ENCODE data around the gene PARVB.

PARVB gene

DNA sequence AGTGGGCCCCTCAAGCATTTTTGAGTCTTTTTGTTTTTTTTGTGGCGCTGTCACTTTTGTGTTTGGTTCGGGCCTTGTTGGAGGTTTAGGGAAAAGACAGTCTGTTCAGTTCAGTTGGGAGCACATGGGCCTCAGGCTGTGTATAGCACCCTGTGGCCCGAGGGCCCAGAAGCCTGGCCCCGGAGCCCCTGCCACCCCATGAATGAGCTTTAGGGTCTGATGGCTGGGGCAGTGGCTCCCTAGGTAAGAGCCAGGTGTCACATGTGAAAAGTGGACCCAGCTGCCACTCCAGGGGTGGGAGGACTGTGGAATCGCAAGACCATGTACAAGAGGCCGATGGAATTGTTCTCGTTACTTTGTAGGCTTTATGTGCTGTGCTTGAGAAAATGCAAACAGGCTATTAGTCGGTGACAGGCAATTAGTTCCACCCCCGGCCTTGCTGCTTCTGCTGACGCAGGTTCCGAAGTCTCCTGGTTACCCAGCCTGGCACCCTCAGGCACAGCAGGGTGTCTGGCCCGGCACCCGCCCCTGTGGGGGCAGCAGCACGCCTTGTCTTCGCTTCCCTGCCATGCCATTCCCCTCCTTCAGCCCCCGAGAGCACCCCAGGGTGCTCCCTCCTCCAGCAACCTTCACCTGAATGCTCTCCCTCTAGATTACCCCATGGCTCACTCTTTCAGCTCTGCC lies 118.5 kb downstream of the PARVB start:
- no peak for DNase-seq

DNA sequence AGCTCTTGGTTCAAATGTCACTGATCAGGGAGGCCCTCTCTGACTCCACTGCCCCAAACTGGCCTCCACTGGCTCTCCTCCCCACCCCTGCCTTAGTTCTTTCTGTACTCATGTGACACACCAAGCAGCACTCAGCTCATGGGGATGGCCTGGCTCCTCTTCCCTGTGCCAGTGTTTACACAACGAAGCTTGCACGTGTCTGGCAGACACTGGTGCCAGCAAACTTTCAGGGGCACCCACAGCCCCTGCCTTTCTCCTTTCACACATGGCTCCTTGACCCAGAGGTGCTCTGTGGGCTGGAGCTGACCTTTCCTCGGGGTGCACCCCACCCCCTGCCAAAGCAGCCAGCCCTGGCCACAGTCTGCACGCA lies 119.0 kb downstream of the PARVB start:
- DNase-seq: no peak

DNA sequence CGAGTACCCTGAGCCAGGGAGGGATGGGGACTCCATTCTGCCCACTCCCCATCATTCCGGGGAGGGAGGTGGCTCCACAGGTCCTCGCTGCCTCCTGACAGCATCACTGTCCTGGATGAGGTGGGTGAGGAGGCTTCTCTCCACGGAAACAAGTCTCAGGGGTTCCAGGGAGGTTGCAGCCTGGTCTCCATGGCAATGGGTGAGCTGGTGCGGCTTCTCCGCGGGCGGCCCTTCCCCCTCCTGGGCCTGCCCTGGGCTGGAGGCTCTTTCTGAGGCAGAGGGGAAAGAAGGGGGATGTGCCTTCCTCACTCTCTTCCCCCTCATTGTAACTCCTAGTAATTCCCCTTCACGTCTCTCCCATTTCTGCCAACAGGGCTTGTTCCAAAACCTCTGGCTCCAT lies 119.5 kb downstream of the PARVB start:
- no peak for DNase-seq

DNA sequence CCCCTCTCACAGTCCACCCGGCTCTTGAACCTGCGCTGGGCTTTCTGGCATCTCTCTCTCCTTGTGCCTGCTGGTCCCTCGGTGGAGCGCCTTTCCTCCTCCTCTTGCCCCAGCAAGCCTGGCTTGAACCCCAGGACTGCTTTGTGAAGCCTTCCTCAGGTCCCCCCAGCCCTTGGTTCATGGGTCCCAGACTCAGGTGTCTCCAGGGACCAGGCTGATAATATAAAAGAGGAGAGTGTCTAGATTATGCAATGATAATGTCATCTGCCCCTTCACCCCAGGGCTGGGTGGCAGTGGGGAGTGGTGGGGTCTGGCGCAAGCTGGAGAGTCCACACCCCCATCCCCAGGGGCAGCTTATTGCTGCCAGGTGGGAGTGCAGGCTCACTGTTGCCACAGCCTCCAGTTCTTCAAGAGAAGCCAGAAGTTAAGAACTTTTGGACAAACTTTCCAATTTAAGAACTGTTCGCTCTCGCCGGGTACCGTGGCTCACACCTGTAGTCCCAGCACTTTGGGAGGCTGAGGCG lies 120.0 kb downstream of the PARVB start:
- no peak for DNase-seq

DNA sequence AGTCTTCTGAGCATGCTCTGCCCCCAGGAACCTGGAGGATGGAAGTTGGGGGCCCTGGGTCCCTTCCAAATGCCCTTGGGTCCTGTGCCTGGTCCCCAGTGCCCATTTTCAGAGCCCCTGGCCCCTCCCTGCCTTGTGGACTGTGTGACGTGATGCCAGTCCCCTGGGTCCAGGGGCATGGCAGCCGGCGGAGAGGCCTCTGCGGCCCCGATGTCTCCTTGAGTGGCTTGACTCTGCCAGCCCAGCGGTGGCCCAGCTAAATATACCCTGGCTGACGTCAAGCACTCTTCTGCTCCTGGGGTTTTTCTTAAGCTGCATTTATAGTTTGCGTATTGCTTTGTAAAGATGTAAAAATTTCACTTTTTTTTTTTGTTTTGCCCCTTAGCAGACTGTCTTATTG lies 121.4 kb downstream of the PARVB start:
- no peak for DNase-seq

DNA sequence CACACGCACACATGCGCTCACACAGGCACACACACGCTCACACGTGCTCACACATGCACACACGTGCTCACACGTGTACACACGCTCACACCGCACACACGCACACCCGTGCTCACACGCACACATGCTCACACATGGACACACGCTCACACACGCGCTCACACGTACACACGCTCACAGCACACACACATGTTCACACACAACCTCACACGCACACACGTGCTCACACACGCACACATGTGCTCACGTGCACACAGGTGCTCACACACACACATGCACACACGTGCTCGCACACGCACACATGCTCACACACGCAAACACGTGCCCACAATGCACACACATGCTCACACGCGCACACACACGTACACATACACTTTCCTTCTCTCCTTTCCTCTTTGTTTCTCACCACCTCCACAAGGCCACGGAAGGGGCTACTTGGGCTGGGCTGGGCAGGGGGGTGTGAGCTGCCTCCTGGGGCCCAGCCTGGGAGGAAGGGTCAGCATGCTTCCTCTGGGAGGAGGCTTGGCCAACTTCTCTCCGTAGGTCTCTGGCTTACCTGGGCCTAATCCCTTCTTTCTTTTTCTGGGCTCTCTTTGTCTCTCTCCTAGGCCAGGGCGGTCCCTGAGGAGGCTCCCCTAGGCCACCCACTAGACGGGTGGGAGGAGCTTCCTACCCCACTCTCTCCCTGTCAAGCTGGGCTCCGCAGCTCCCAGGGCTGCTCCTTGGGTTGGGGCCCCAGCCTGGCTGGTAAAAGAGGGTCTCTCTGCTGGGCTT lies 122.2 kb downstream of the PARVB start:
- DNase-seq: no peak

DNA sequence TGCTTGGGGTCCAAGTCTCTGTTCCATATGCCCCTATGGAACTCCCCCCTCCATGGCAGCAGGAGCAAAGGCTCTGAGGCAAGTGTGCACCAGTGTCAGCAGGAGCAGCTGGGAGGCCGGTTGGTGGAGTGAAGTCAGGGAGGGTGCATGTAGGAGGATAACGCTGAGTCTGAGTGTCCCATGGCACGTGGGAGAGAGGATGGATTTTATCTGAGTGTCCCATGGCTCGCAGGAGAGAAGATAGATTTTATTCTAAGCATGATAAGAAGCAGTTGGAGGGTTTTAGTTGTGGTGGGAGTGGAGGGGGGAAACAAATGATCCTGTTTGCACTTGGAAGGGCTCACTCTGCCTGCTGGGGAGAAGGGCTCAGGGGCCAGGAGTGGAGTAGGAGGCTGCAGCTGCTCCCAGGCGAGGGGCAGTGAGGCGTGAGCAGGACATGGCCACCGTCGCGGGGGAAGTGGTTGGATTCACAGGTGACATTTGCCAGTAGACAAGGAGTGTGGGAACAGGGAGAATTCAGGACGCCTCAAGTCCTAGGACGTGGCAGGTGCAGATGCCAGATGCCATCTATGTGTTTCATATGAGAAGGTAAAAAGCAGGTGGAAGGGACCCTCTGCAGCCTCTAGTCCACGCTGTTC lies 123.0 kb downstream of the PARVB start:
- no peak for DNase-seq

DNA sequence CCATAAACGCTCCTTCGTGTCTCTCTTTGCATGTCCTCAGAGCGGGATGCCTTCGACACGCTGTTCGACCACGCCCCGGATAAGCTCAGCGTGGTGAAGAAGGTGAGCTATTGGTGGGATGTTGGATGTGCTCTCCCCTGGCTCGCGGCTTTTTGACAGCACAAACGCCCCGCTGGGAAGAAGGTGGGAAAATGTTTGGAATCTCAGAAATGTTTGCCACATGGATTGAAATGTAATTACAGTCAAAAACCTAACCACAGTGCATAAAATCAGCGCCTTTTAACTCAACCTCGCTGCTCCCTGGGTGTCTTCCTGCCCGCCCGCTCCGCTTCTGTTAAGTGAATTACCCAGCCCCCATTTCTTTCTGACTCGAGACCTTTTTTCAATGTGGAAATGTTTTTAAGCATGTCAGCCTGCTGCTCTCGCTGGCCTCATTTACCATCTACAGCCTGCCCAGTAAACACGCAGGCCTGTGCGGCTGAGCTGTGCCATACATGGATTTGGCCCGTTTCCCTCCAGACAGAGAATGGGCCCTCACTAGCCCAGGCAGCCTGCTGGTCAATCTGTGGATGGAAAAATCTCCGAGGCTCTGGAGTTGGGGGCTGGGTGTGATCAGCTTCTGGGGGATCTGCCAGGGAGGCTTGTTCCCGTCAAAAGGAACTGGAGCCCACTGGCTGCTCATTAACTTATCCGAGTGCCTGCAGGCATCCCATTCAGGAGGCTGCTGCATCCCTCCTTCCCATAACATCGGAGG lies 123.9 kb downstream of the PARVB start:
- DNase-seq: no peak

DNA sequence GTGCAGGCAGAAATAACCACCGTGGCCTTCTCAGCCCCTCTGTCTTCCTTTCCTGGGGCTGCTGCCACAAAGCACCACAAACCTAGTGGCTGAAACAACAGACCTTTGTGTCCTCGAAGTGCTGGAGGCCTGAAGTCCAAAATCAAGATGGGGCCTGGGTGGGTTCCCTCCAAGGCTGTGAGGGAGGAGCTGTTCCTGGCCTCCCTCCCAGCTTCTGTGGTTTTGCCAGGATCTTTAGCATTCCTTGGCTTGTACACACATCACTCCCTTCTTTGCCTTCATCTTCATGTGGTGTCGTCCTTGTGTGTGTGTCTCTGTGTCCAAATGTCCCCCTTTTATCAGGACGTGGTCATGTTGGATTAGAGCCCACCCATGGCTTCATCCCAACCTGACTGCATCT lies 127.6 kb downstream of the PARVB start:
- DNase-seq: no peak

DNA sequence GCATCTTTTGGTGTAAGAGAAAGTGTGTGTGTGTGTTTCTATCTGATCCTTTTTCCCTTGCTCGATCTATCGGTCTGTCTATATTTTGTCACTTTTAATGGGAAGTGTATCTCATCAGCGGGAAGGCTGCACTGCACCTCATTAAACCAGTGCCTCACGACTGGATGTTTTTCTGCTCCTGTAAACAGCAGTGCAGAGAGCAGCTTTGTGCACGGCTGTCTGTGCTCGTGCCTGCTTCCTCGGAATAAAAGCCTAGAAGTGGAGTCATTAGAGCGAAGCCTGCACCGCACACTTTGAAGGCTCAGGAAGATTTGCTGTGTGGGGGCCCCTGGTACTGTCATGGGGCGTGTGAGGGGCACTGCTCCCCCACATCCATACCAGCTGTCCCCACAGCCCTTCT lies 129.6 kb downstream of the PARVB start:
- DNase-seq: no peak

DNA sequence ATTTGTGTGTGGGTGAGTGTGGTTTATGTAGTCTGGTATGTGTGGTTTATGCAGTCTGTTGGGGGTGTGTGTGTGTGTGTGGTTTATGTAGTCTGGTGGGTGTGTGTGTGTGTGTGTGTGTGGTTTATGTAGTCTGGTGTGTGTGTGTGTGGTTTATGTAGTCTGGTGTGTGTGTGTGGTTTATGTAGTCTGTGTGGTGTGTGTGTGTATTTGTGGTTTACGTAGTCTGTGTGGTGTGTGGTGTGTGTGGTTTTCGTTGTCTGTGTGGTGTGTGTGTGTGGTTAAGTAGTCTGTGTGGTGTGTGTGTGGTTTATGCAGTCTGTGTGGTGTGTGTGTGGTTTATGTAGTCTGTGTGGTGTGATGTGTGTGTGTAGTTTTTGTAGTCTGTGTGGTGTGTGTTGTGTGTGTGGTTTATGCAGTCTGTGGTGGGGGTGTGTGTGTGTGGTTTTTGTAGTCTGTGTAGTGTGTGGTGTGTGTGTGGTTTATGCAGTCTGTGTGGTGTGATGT lies 130.4 kb downstream of the PARVB start:
- no peak for DNase-seq

DNA sequence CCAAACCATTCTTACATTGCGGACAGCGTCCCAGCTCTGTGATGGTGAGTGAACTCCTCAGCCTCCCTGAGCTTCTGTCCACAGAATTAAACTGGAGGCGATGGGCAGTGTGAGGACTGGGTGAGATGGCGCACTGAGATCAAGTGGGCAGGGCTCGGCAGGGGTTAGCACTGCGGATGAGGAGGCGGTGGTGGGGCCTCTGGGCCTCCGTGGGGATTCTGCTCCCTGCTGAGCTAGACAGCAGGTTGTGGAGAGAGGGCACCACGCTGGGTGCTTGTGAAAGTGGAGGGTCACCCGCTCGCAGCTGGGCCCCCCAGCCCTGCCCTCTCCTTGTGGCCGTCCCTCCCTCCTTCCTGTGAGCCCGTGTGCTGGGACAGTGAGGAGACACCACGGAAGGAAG lies 131.0 kb downstream of the PARVB start:
- DNase-seq: no peak

DNA sequence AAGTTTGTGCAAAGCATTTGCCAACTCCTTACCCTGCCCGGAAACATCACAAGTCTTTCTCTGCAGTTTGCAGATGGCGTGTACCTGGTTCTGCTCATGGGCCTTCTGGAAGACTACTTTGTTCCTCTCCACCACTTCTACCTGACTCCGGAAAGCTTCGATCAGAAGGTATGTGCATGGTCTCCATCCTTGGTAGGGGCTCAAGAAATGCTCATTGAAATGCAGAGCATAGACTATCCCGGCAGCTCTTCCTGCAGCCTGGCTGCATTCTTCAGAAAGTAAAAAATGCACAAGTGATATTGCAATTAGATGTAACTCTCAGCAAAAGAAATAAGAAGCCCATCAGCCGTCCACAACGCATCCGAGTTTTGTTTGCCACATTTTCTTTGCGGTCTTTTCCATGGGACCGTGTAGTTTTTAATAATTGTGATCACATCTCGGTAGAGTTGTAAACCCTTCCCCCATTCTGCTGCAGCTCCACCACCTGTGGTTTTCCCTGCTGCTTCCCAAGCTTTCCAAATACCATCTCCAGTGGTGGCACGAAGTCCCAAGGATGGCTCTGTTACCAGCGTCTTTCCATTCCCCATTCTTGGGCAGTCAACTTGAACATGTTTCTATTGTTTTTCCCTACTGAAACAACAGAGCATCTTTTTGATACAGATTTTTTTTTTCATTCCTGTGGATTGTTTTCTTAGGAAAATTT lies 134.0 kb downstream of the PARVB start:
- no peak for DNase-seq

DNA sequence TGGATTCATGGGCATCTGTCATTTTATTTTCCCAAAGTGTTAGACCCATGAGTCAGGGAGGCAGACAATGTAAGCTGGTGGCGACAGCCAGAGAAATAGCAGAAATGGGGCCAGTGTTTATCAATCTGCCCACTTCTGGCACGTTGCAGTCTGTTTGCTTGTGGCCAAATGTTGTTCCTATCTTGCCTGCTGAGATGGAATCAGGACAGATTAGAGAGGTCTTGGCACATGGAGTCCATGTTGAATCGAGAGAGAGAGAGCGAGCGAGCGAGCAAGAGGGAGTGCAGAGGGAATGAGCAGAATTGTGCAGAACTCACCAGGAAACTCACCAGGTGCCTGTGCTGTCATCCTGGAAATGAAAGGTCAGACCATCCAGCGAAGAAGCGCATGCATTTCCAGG lies 134.7 kb downstream of the PARVB start:
- no peak for DNase-seq

DNA sequence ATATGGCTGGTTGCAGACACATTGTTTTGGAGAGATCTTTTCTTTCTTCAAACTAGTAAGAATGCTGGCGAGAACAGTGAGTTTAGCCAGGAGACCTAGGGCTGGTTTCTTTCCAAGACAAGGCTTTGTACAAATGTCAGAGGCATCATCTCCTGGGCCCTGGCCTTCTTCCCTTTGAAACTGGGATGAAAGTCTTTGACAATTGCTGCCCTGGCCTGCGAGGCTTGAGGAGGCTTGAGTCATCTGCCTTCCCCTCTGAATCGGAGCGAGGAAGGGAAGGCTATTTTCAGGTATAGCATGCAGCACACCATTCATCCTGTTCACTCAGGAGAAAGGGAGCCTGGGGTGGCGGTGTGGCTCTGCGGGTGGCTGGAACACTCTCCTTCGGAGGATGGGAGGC lies 135.1 kb downstream of the PARVB start:
- DNase-seq: no peak

DNA sequence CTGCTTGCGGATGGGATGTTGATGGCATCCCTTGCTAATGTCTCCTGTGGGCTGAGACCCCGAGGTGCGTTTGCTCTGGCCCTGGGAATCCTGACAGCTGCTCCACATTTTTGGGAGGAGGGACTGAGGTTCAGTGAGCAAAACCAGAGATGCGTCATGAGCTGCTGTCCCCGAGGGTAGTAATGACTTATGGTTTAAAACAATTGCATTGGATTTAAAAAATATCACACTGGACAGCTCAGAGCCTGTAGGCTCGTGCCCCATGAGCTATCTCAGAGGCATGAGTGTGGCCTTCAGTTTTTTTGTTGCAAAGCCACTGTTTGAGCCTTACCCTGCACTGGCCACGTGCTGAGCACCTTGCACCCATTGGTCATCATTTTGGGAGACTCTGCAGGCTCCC lies 135.7 kb downstream of the PARVB start:
- no peak for DNase-seq

DNA sequence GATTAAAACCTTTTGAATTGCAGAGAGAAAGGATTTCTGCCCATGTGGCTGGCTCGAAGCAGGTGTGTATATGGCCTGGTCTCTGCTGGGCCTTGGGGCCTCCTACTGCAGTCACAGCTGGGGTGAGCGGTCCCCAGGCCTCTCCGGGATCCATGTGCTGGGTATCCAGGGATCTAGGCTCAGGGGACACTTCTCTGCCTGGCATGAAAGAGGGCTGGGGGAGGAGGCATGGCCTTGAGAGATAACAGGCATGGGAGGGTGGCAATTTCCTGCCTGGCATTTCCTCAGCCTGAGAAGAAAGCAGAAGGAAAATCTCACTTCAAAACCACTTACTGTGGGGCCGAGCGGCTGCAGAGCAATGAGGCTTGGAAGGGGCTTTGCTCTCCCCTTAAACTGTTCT lies 136.3 kb downstream of the PARVB start:
- DNase-seq: no peak

DNA sequence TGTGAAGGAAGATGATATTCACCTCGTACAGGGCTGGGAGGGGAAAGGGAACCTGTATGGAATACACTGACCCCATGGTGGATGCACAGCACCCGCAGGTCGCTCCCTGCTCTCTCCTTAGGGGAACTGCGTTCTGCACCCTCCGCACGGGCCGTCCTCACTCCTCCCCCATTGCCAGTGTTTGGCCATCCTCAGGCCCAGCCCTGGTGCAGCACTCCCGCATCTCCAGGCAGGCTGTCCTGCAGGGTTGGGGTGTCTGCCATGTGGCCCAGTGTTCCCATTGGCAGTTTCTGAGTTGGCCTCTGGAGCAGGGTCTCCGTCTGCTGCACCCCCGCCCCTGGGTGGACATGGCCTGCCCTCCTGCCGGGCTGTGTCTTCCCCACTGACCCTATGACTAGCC lies 137.6 kb downstream of the PARVB start:
- no peak for DNase-seq

DNA sequence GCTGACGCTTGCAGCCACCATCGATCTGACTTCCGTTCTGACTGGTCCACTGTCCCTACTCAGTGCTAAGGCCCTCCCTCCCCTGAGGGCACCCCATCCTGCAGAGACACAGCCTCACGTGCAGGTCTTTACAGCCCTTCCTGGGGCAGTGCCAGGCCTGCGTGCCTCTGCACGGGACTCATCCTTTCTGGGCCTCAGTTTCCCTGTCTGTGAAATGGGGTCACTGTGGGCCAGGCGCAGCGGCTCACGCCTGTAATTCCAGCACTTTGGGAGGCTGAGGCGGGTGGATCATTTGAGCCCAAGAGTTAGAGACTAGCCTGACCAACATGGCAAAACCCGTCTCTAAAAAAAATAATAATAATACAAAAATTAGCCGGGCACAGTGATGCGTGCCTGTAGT lies 138.9 kb downstream of the PARVB start:
- no peak for DNase-seq

DNA sequence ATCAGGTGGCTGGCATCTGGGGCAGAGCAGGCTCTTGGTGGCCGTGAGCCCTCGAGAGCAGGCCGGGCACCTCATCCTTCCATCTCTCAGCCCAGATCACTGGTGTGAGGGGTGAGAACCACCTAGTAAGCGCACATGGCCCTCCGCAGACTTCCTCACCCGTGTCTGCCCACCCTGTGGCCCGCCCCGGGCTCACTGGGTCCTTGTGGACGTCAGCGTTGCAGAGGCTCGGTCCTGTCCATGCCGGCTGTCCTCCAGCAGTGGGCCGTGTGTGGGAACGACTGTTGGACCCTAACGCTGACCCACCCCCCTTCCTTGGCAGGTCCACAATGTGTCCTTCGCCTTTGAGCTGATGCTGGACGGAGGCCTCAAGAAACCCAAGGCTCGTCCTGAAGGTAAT lies 139.4 kb downstream of the PARVB start:
- DNase-seq: no peak

DNA sequence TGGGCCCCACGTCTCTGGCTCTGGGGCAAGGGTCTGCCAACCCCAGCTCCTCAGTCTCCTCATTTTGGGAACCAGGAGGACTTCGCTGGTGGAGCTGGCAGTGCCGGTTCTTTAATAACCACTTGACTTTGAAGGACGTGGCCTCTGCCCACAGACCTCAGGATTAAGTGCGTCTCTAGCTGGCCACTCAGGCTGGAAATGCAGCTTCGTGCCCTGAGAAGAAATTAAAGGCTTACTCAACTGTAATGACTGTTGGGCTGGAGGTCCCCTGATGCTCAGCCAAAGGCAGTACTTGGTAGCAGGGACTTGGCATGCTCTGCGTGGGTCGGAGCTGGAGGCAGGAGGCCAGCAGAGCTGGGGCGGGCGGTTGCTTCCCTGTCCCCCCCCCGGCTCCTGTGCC lies 139.9 kb downstream of the PARVB start:
- DNase-seq: no peak

DNA sequence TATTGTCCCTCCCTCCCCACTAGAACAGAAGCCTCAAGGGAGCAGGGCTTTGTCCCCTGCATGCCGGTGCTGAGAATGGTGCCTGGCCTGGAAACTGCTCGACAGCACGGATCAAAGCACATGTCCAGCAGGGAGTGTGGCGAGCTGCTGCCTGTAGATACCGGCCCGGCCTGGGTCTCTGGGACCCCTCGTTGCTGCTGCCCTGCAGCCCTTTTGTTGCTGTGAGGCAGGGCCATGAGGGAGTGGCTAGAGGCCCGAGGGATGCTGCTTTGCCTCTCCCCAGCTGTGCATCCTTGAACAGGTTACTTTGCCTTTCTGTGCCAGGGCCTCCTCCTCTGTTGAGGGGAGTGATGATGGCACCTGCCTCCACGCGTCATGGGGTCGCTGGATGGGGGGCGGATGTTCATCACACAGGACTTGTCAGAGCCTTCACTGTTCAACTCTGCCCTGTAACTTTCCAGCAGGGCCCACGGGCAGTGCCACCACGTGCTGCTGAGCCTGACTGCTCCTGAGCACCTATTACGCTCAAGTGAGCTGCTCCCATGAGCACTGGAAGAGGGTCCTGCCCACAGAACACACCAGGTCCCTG lies 141.3 kb downstream of the PARVB start:
- no peak for DNase-seq

Measured in T1000 (cell line).